Coronary artery (tissue), 2 donors: ENCODE measurements around the gene MACROD2.

ENCODE experiments used
- DNase-seq: peaks from one replicate; pipeline ENCODE4 v3.0.0-alpha.2; 2017; ENCODE audit warnings: low spot score
- H3K27ac ChIP-seq, 2 donors: fragments of 200-600 bp; sonication (generic); one replicate each; pipeline ENCODE4 v1.5.1; 2016 to 2019
- H3K4me3 ChIP-seq: fragments of 200-600 bp; sonication (generic); 2 replicates; pipeline ENCODE4 v1.5.1; 2016; ENCODE audit warnings: mild to moderate bottlenecking, moderate library complexity
- CTCF ChIP-seq: fragments of 200-600 bp; sonication (generic); IDR thresholded peaks from one replicate; pipeline ENCODE4 v1.5.1; 2019; ENCODE audit warnings: antibody characterized with exemption

The MACROD2 gene

GRCh38 chr20:15302075-15302474, 1306.8 kb downstream of the MACROD2 start:
- no peak overlapping the region for H3K4me3 ChIP-seq
- H3K27ac ChIP-seq, result no peak overlapping the region
- no peak for TF ChIP-seq CTCF
- no peak for DNase-seq

- H3K4me3 ChIP-seq, result no peak overlapping the region
- H3K27ac ChIP-seq, result no peak overlapping the region
- DNase-seq, result no peak
- TF ChIP-seq CTCF, result no peak
These were observed 1315.0 kb downstream of the MACROD2 start for GRCh38 chr20:15310361-15310760.

- DNase-seq, result no peak
- no peak overlapping the region for H3K27ac ChIP-seq
- no peak overlapping the region for H3K4me3 ChIP-seq
- no peak for TF ChIP-seq CTCF
These were observed 1321.2 kb downstream of the MACROD2 start for GRCh38 chr20:15316556-15316955.

GRCh38 chr20:15317546-15318232, 1322.4 kb downstream of the MACROD2 start:
- H3K4me3 ChIP-seq, result no peak overlapping the region
- H3K27ac ChIP-seq, result no peak overlapping the region
- no peak for DNase-seq
- TF ChIP-seq CTCF, result no peak

GRCh38 chr20:15318682-15319081, 1323.4 kb downstream of the MACROD2 start:
- no peak for TF ChIP-seq CTCF
- Histone ChIP-seq H3K4me3 (no peak overlapping the region), H3K27ac (no peak overlapping the region)
- no peak for DNase-seq

- Histone ChIP-seq H3K4me3 (no peak overlapping the region), H3K27ac (no peak overlapping the region)
- TF ChIP-seq CTCF, result no peak
- no peak for DNase-seq
These were observed 1324.1 kb downstream of the MACROD2 start for GRCh38 chr20:15319439-15319838.

GRCh38 chr20:15320941-15321340, 1325.6 kb downstream of the MACROD2 start:
- Histone ChIP-seq H3K4me3 (no peak overlapping the region), H3K27ac (no peak overlapping the region)
- no peak for DNase-seq
- no peak for TF ChIP-seq CTCF
